ENCODE results near the gene SNX24. TPM values are rescaled to one million over a fixed set of nuclear protein-coding genes. Genes with fewer than 3 reads are reported as not detected.

Gene SNX24
- polyA plus RNA-seq, 3 donors: 3.5 to 10.6 (median 8.0) TPM

GRCh38 chr5:122844136-122844909, 1.1 kb upstream of the SNX24 start:
- peak overlapping the region; percentile 96 for H2AFZ ChIP-seq (ENCODE audit: insufficient read depth, low read depth, low read length, poor library complexity, severe bottlenecking)
- peak overlapping the region; percentile 64 to 93 (median 85) for H3K4me3 ChIP-seq (replicated peaks in 1 of 3; ENCODE audit: low read depth in 2 of 3, low read length in 3 of 3)
- Mint-ChIP-seq H3K4me1 (peaks cover 48% of the 10 kb centered on the region), H3K9me3 (peaks cover 0 to 2% (median 0%) of the 10 kb centered on the region in 7 donors), H3K27ac (peak overlapping the region in 6 of 7 donors; percentile 54 to 89 (median 77)), H3K27me3 (ENCODE audit: low read depth in 3 of 3) (peaks cover 2 to 6% (median 2%) of the 10 kb centered on the region in 3 donors), H3K4me3 (peak overlapping the region; percentile 94), H3K36me3 (peaks cover 0 to 4% of the 10 kb centered on the region in 2 donors)
- TF ChIP-seq CTCF (IDR thresholded peaks at IDR 0.05): no peak
- peaks cover 28 to 54% of the 10 kb centered on the region in 2 donors for H3K4me1 ChIP-seq (ENCODE audit: control insufficient read depth in 1 of 2, insufficient read depth in 2 of 2, low read length in 2 of 2)
- 9% methylated on average over 15 of the region's 22 CpGs for WGBS (ENCODE audit: insufficient coverage)
- no peaks in the 10 kb centered on the region for H3K9me3 ChIP-seq (replicated peaks in 1 of 2; ENCODE audit: control insufficient read depth in 1 of 2, insufficient read depth in 1 of 2, low read length in 2 of 2)
- no peaks in the 10 kb centered on the region for H3K36me3 ChIP-seq (replicated peaks in 1 of 2; ENCODE audit: control insufficient read depth in 1 of 2, insufficient read depth in 2 of 2, low read length in 2 of 2)
- no peaks in the 10 kb centered on the region for H3K79me2 ChIP-seq (ENCODE audit: insufficient read depth, low read length)
- H3K9ac ChIP-seq (ENCODE audit: insufficient read depth, low read length, poor library complexity, severe bottlenecking): peak overlapping the region; percentile 69
- DNase-seq: peak in 2 of 3 donors; percentile 3 to 12
- H4K20me1 ChIP-seq (ENCODE audit: insufficient read depth, low read length): no peaks in the 10 kb centered on the region
- intact Hi-C loops (cut with micrococcal nuclease): no loop called here
- peak overlapping the region; percentile 97 for H3K4me2 ChIP-seq (replicated peaks; ENCODE audit: extremely low read depth, low read length, poor library complexity, severe bottlenecking)
- peak overlapping the region in 1 of 2 donors; percentile 72 for H3K27ac ChIP-seq (ENCODE audit: low read depth in 1 of 2, low read length in 2 of 2)
- H3K27me3 ChIP-seq (ENCODE audit: control insufficient read depth in 2 of 2, insufficient read depth in 2 of 2, low read length in 2 of 2): no peaks in the 10 kb centered on the region

GRCh38 chr5:122844910-122845228, 544 bp upstream of the SNX24 start:
- Histone ChIP-seq H2AFZ (ENCODE audit: insufficient read depth, low read depth, low read length, poor library complexity, severe bottlenecking) (peak overlapping the region; percentile 96), H3K36me3 (replicated peaks in 1 of 2; ENCODE audit: control insufficient read depth in 1 of 2, insufficient read depth in 2 of 2, low read length in 2 of 2) (no peaks in the 10 kb centered on the region), H3K4me3 (replicated peaks in 1 of 3; ENCODE audit: low read depth in 2 of 3, low read length in 3 of 3) (peak overlapping the region; percentile 64 to 93 (median 85)), H3K27ac (ENCODE audit: low read depth in 1 of 2, low read length in 2 of 2) (peak overlapping the region in 1 of 2 donors; percentile 72), H3K4me2 (replicated peaks; ENCODE audit: extremely low read depth, low read length, poor library complexity, severe bottlenecking) (peak overlapping the region; percentile 97), H3K79me2 (ENCODE audit: insufficient read depth, low read length) (no peaks in the 10 kb centered on the region), H3K9me3 (replicated peaks in 1 of 2; ENCODE audit: control insufficient read depth in 1 of 2, insufficient read depth in 1 of 2, low read length in 2 of 2) (no peaks in the 10 kb centered on the region), H3K27me3 (ENCODE audit: control insufficient read depth in 2 of 2, insufficient read depth in 2 of 2, low read length in 2 of 2) (no peaks in the 10 kb centered on the region), H4K20me1 (ENCODE audit: insufficient read depth, low read length) (no peaks in the 10 kb centered on the region), H3K9ac (ENCODE audit: insufficient read depth, low read length, poor library complexity, severe bottlenecking) (peak overlapping the region; percentile 69), H3K4me1 (ENCODE audit: control insufficient read depth in 1 of 2, insufficient read depth in 2 of 2, low read length in 2 of 2) (peaks cover 33 to 59% of the 10 kb centered on the region in 2 donors)
- intact Hi-C loops (cut with micrococcal nuclease): no loop called here
- WGBS (ENCODE audit: insufficient coverage): under 1% methylated on average over 16 of the region's 16 CpGs
- Mint-ChIP-seq H3K9me3 (peaks cover 0 to 2% (median 0%) of the 10 kb centered on the region in 7 donors), H3K4me3 (peak overlapping the region; percentile 94), H3K27me3 (ENCODE audit: low read depth in 3 of 3) (peaks cover 2 to 6% (median 2%) of the 10 kb centered on the region in 3 donors), H3K27ac (peak overlapping the region in 6 of 7 donors; percentile 58 to 89 (median 82)), H3K36me3 (peaks cover 0 to 4% of the 10 kb centered on the region in 2 donors), H3K4me1 (peaks cover 53% of the 10 kb centered on the region)
- DNase-seq: peak in 1 of 3 donors; percentile 6
- TF ChIP-seq CTCF (IDR thresholded peaks at IDR 0.05): no peak

Measured in CD14-positive monocyte (primary cell).